Liver (tissue), 9 donors: ENCODE measurements around the gene VAC14. TPM values are rescaled to one million over a fixed set of nuclear protein-coding genes. Genes with fewer than 3 reads are reported as not detected.

Experiments
- DNase-seq: peaks from one replicate; pipeline ENCODE4 v3.0.0-alpha.2; 2017; ENCODE audit warnings: low spot score
- H3K27ac ChIP-seq, 2 donors: one replicate each; pipeline ENCODE4 v1.7.0; 2013; ENCODE audit warnings: inconsistent platforms in 2 of 2, low read length in 2 of 2, control low read depth in 1 of 2, low read depth in 1 of 2, mild to moderate bottlenecking in 1 of 2
- H3K27me3 ChIP-seq, 4 donors: one replicate each; pipeline versions ENCODE4 v1.6.1 to v1.7.0; 2013; ENCODE audit warnings: low read length in 3 of 4, inconsistent platforms in 1 of 4, mild to moderate bottlenecking in 1 of 4, moderate library complexity in 1 of 4; ENCODE audit not compliant: control insufficient read depth in 4 of 4, insufficient read depth in 4 of 4
- H3K36me3 ChIP-seq, 4 donors: one replicate each; pipeline versions ENCODE4 v1.6.1 to v1.7.0; 2013; ENCODE audit warnings: low read length in 3 of 4, mild to moderate bottlenecking in 3 of 4, low read depth in 1 of 4, moderate library complexity in 1 of 4; ENCODE audit not compliant: control insufficient read depth in 4 of 4, insufficient read depth in 3 of 4
- H3K4me1 ChIP-seq, 4 donors: one replicate each; pipeline versions ENCODE4 v1.6.1 to v1.7.0; 2013; ENCODE audit warnings: low read length in 3 of 4, mild to moderate bottlenecking in 3 of 4, moderate library complexity in 1 of 4; ENCODE audit not compliant: control insufficient read depth in 4 of 4, insufficient read depth in 4 of 4
- H3K4me3 ChIP-seq, 3 donors: one replicate each; pipeline versions ENCODE4 v1.6.1 to v1.7.0; 2013; ENCODE audit warnings: low read length in 3 of 3, control low read depth in 1 of 3, low read depth in 1 of 3, mild to moderate bottlenecking in 1 of 3
- H3K9ac ChIP-seq, 2 donors: one replicate each; pipeline ENCODE4 v1.7.0; 2013; ENCODE audit warnings: low read length in 2 of 2, mild to moderate bottlenecking in 2 of 2, moderate library complexity in 2 of 2, control low read depth in 1 of 2, low read depth in 1 of 2
- H3K9me3 ChIP-seq, 4 donors: one replicate each; pipeline versions ENCODE4 v1.6.1 to v1.7.0; 2013; ENCODE audit warnings: low read length in 3 of 4; ENCODE audit not compliant: control insufficient read depth in 4 of 4
- CTCF ChIP-seq: fragments of 150-350 bp; IDR thresholded peaks from 2 replicates; pipeline ENCODE4 v1.5.1; 2017; ENCODE audit warnings: improper control_type of control experiment, low read depth, low read length; ENCODE audit not compliant: missing input control
- FOXA2 ChIP-seq: IDR thresholded peaks from 2 replicates; pipeline ENCODE4 v1.6.1; 2016; ENCODE audit warnings: antibody characterized with exemption
- GABPA ChIP-seq, 2 donors: IDR thresholded peaks in 1 of 2; conservative IDR thresholded peaks in 1 of 2; 2 replicates each; pipeline ENCODE4 v1.6.1; 2016; ENCODE audit warnings: antibody characterized with exemption in 2 of 2, mild to moderate bottlenecking in 1 of 2, moderate library complexity in 1 of 2
- HNF4A ChIP-seq, 2 donors: conservative IDR thresholded peaks; 2 replicates each; pipeline ENCODE4 v1.6.1; 2016; ENCODE audit warnings: antibody characterized with exemption in 2 of 2, mild to moderate bottlenecking in 2 of 2
- HNF4G ChIP-seq: IDR thresholded peaks from 2 replicates; pipeline ENCODE4 v1.6.1; 2016; ENCODE audit warnings: antibody characterized with exemption
- RAD21 ChIP-seq, 2 donors: IDR thresholded peaks; 2 replicates each; pipeline ENCODE4 v1.6.1; 2016; ENCODE audit warnings: antibody characterized with exemption in 2 of 2, mild to moderate bottlenecking in 2 of 2
- RXRA ChIP-seq, 2 donors: IDR thresholded peaks; 2 replicates each; pipeline ENCODE4 v1.6.1; 2017 to 2018; ENCODE audit warnings: antibody characterized with exemption in 2 of 2, mild to moderate bottlenecking in 1 of 2
- SP1 ChIP-seq: IDR thresholded peaks from 2 replicates; pipeline ENCODE4 v1.6.1; 2018; ENCODE audit warnings: antibody characterized with exemption, mild to moderate bottlenecking
- TAF1 ChIP-seq: conservative IDR thresholded peaks from 2 replicates; pipeline ENCODE4 v1.6.1; 2016; ENCODE audit warnings: antibody characterized with exemption, mild to moderate bottlenecking
- YY1 ChIP-seq: IDR thresholded peaks from 2 replicates; pipeline ENCODE4 v1.6.1; 2016; ENCODE audit warnings: antibody characterized with exemption, mild to moderate bottlenecking
- WGBS: extraction: QIAGEN DNeasy Blood & Tissue Kit; methylation state at CpG from one replicate; pipeline ENCODE4 v1.1.7; 2013; 5-methylcytosine and 5-hydroxymethylcytosine counted together
- polyA plus RNA-seq, 2 donors: library from polyadenylated mRNA; stranded (reverse) in 1 of 2; unstranded in 1 of 2; fragments of 200-250 nt in 1 of 2; fragments of >200 nt in 1 of 2; fragmentation: Nextera tagmentation in 1 of 2; extraction: Ambion mirVana in 1 of 2; gene quantifications; one replicate each; pipeline versions ENCODE4 v1.2.1 to v1.2.3, GENCODE V29; 2013 to 2015
- total RNA-seq, 2 donors: library from RNA; depleted of rRNA; stranded (reverse); fragments of >200 nt; gene quantifications; one replicate each; pipeline ENCODE4 v1.2.3, GENCODE V29; 2014
- TF ChIP-seq, protein P1 (sequence below): IDR thresholded peaks from 2 replicates; pipeline ENCODE4 v1.6.1; 2016; ENCODE audit warnings: antibody characterized with exemption
- TF ChIP-seq, protein P2 (sequence below): IDR thresholded peaks from 2 replicates; pipeline ENCODE4 v1.6.1; 2016; ENCODE audit warnings: antibody characterized with exemption
- TF ChIP-seq, protein P3 (sequence below): IDR thresholded peaks from 2 replicates; pipeline ENCODE4 v1.6.1; 2016; ENCODE audit warnings: antibody characterized with exemption
- TF ChIP-seq, protein P4 (sequence below): IDR thresholded peaks from 2 replicates; pipeline ENCODE4 v1.6.1; 2016; ENCODE audit warnings: antibody characterized with exemption, mild to moderate bottlenecking
- donor health status: healthy.
- donor health status: healthy.
- donor health status: healthy.
- donor health status: healthy.
- donor health status: healthy.

VAC14 gene
- total and polyA plus RNA-seq, 4 donors: 16.7 to 29.8 (median 20.5) TPM

- Histone ChIP-seq H3K9me3 (no peaks in the 10 kb centered on the region), H3K4me1 (no peaks in the 10 kb centered on the region), H3K27me3 (no peaks in the 10 kb centered on the region), H3K9ac (no peak overlapping the region), H3K27ac (no peak overlapping the region), H3K36me3 (no peaks in the 10 kb centered on the region), H3K4me3 (no peak overlapping the region)
- WGBS: 85% methylated on average over 15 of the region's 15 CpGs
- no peak for DNase-seq
- TF ChIP-seq, protein P1, sequence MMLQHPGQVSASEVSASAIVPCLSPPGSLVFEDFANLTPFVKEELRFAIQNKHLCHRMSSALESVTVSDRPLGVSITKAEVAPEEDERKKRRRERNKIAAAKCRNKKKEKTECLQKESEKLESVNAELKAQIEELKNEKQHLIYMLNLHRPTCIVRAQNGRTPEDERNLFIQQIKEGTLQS: no peak
- TF ChIP-seq, protein P2, sequence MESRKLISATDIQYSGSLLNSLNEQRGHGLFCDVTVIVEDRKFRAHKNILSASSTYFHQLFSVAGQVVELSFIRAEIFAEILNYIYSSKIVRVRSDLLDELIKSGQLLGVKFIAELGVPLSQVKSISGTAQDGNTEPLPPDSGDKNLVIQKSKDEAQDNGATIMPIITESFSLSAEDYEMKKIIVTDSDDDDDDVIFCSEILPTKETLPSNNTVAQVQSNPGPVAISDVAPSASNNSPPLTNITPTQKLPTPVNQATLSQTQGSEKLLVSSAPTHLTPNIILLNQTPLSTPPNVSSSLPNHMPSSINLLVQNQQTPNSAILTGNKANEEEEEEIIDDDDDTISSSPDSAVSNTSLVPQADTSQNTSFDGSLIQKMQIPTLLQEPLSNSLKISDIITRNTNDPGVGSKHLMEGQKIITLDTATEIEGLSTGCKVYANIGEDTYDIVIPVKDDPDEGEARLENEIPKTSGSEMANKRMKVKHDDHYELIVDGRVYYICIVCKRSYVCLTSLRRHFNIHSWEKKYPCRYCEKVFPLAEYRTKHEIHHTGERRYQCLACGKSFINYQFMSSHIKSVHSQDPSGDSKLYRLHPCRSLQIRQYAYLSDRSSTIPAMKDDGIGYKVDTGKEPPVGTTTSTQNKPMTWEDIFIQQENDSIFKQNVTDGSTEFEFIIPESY: no peak
- TF ChIP-seq CTCF (no peak), YY1 (no peak), RXRA (IDR thresholded peaks at IDR 0.05) (no peak), SP1 (no peak), TAF1 (no peak)
- TF ChIP-seq, protein P3, sequence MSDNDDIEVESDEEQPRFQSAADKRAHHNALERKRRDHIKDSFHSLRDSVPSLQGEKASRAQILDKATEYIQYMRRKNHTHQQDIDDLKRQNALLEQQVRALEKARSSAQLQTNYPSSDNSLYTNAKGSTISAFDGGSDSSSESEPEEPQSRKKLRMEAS: no peak
- TF ChIP-seq, protein P4, sequence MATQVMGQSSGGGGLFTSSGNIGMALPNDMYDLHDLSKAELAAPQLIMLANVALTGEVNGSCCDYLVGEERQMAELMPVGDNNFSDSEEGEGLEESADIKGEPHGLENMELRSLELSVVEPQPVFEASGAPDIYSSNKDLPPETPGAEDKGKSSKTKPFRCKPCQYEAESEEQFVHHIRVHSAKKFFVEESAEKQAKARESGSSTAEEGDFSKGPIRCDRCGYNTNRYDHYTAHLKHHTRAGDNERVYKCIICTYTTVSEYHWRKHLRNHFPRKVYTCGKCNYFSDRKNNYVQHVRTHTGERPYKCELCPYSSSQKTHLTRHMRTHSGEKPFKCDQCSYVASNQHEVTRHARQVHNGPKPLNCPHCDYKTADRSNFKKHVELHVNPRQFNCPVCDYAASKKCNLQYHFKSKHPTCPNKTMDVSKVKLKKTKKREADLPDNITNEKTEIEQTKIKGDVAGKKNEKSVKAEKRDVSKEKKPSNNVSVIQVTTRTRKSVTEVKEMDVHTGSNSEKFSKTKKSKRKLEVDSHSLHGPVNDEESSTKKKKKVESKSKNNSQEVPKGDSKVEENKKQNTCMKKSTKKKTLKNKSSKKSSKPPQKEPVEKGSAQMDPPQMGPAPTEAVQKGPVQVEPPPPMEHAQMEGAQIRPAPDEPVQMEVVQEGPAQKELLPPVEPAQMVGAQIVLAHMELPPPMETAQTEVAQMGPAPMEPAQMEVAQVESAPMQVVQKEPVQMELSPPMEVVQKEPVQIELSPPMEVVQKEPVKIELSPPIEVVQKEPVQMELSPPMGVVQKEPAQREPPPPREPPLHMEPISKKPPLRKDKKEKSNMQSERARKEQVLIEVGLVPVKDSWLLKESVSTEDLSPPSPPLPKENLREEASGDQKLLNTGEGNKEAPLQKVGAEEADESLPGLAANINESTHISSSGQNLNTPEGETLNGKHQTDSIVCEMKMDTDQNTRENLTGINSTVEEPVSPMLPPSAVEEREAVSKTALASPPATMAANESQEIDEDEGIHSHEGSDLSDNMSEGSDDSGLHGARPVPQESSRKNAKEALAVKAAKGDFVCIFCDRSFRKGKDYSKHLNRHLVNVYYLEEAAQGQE: no peak
Measured at GRCh38 chr16:70647441-70648359, 153.3 kb downstream of the VAC14 start.

DNA sequence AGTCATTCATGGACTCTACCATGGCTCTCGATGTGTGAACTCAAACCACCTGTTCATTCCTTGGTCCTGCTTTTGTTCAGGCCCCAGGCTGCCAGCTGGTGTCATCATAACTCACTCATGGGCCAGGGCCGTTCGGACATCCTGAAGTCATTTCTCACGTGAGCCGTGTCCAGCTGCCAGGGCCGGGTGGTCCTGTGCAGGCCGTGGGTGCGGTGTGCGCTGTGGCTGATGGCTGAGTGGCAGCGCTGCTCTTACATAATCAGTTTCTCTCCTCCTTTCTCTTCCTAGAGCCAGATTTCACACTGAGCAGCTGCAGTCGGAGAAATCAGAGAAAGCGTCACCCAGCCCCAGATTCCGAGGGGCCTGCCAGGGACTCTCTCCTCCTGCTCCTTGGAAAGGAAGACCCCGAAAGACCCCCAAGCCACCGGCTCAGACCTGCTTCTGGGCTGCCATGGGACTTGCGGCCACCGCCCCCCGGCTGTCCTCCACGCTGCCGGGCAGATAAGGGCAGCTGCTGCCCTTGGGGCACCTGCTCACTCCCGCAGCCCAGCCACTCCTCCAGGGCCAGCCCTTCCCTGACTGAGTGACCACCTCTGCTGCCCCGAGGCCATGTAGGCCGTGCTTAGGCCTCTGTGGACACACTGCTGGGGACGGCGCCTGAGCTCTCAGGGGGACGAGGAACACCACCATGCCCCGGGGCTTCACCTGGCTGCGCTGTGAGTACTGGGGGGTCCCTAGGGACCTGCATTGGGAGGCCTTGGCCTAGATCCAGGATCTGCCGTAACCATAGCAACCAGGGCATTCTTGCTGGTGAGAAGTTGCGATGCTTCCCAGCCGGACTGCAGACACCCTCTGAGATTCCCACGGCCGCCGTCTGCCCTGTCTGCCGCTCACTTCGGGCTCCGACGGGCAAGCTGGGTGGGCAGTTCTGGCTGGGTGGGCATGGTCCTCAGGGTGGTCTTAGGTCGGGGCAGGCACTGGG, 154.4 kb downstream of the VAC14 start, which contains the start of gene IL34:
Gene IL34 (plus strand): TSS at position 300 of the 982 bp plus-strand sequence. CDS start 389 bp downstream, at position 689.
- no peak within 1 kb of the TSS for H3K4me3 ChIP-seq
- WGBS: 86% methylated on average over 39 of the region's 39 CpGs
- DNase-seq: no peak
- no peak within 1 kb of the TSS for H3K27ac ChIP-seq
- no peaks in the 10 kb centered on the region for H3K9me3 ChIP-seq
- no peaks in the 10 kb centered on the region for H3K27me3 ChIP-seq
- no peak within 1 kb of the TSS for H3K9ac ChIP-seq
- no peaks in the 10 kb centered on the region for H3K36me3 ChIP-seq
- no peaks in the 10 kb centered on the region for H3K4me1 ChIP-seq
- TF ChIP-seq RAD21 (IDR thresholded peaks at IDR 0.05) (no peak), GABPA (IDR thresholded peaks at IDR 0.05 in 1 of 2, conservative IDR thresholded peaks at IDR 0.05 in 1 of 2) (no peak), SP1 (no peak), HNF4A (conservative IDR thresholded peaks at IDR 0.05) (no peak), FOXA2 (no peak), HNF4G (no peak)
- TF ChIP-seq, protein P4: no peak
- TF ChIP-seq, protein P2: no peak
